ENCODE measurements around the gene PKD1.

The PKD1 gene

GRCh38 chr16:2090481-2090776 is 45.3 kb downstream of the PKD1 start:
- no peak overlapping the region for H3K4me3 ChIP-seq (ENCODE audit: low read depth, low read length)

GRCh38 chr16:2089706-2090480 is 45.8 kb downstream of the PKD1 start:
- H3K4me3 ChIP-seq (ENCODE audit: low read depth, low read length) = no peak overlapping the region

- no peak overlapping the region for H3K4me3 ChIP-seq (ENCODE audit: low read depth, low read length)
Measured at GRCh38 chr16:2088759-2089358, 46.8 kb downstream of the PKD1 start.

- no peak overlapping the region for H3K4me3 ChIP-seq (ENCODE audit: low read depth, low read length)
Measured at GRCh38 chr16:2087748-2088631, 47.7 kb downstream of the PKD1 start.

- no peak overlapping the region for H3K4me3 ChIP-seq (ENCODE audit: low read depth, low read length)
Measured at GRCh38 chr16:2086812-2087747, 48.6 kb downstream of the PKD1 start.

- H3K4me3 ChIP-seq (ENCODE audit: low read depth, low read length) = no peak overlapping the region
Measured at GRCh38 chr16:2086106-2086742, 49.5 kb downstream of the PKD1 start.

- H3K4me3 ChIP-seq (ENCODE audit: low read depth, low read length) = no peak overlapping the region
Measured at GRCh38 chr16:2085669-2086068, 50.0 kb downstream of the PKD1 start.

- no peak overlapping the region for H3K4me3 ChIP-seq (ENCODE audit: low read depth, low read length)
Measured at GRCh38 chr16:2084895-2085625, 50.6 kb downstream of the PKD1 start.

GRCh38 chr16:2083876-2084780 is 51.6 kb downstream of the PKD1 start:
- no peak overlapping the region for H3K4me3 ChIP-seq (ENCODE audit: low read depth, low read length)

GRCh38 chr16:2083409-2083808 is 52.3 kb downstream of the PKD1 start:
- no peak overlapping the region for H3K4me3 ChIP-seq (ENCODE audit: low read depth, low read length)

- H3K4me3 ChIP-seq (ENCODE audit: low read depth, low read length) = no peak overlapping the region
Measured at GRCh38 chr16:2082983-2083364, 52.7 kb downstream of the PKD1 start.

GRCh38 chr16:2082171-2082982 is 53.3 kb downstream of the PKD1 start:
- no peak overlapping the region for H3K4me3 ChIP-seq (ENCODE audit: low read depth, low read length)

- no peak overlapping the region for H3K4me3 ChIP-seq (ENCODE audit: low read depth, low read length)
Measured at GRCh38 chr16:2081201-2082084, 54.3 kb downstream of the PKD1 start.

GRCh38 chr16:2079991-2080390 is 55.7 kb downstream of the PKD1 start:
- no peak overlapping the region for H3K4me3 ChIP-seq (ENCODE audit: low read depth, low read length)

GRCh38 chr16:2079311-2079800 is 56.3 kb downstream of the PKD1 start:
- no peak overlapping the region for H3K4me3 ChIP-seq (ENCODE audit: low read depth, low read length)

- H3K4me3 ChIP-seq (ENCODE audit: low read depth, low read length) = no peak overlapping the region
Measured at GRCh38 chr16:2078691-2079090, 57.0 kb downstream of the PKD1 start.

- no peak overlapping the region for H3K4me3 ChIP-seq (ENCODE audit: low read depth, low read length)
Measured at GRCh38 chr16:2078096-2078495, 57.6 kb downstream of the PKD1 start.
